Sciatic nerve (tissue), 2 donors: ENCODE results near the gene AKAP11. TPM values are rescaled to one million over a fixed set of nuclear protein-coding genes. Genes with fewer than 3 reads are reported as not detected.
A peak's percentile ranks its signal among the peaks of the same experiment; 100 is the strongest.

Source experiments
- ATAC-seq: fragments of 200-7000 bp; cut with Tn5 transposase; one replicate; pipeline ENCODE4 v1.9.1; 2020; ENCODE audit warnings: mild to moderate bottlenecking, moderate library complexity
- DNase-seq: peaks from one replicate; pipeline ENCODE4 v3.0.0-alpha.2; 2020; ENCODE audit warnings: low spot score
- intact Hi-C: fragments of 100-400 bp; cut with DNase I; formaldehyde crosslinking; loops from one replicate; pipeline ENCODE4 v1.14.2; 2022
- total RNA-seq: library from RNA; stranded (reverse); fragmentation: NEBNext Ultra II Directional; extraction: Animal tissue kit (Norgen Biotek cat#: 25700); gene quantifications from one replicate; pipeline ENCODE4 v1.2.1, GENCODE V29; 2021
- donor health status: DM: no; HTN: no; CAD: no.
- donor health status: DM: no; HTN: no; CAD: no.

Gene AKAP11
- total RNA-seq, 1 donor from 2014 or later, result 62.2 TPM

GRCh38 chr13:42327725-42328124, 55.8 kb downstream of the AKAP11 start:
- DNase-seq (no peak), ATAC-seq (no peak)
- intact Hi-C loops, result no loop called here

GRCh38 chr13:42328672-42329071, 56.7 kb downstream of the AKAP11 start:
- intact Hi-C loops, result no loop called here
- ATAC-seq (no peak), DNase-seq (no peak)

DNA sequence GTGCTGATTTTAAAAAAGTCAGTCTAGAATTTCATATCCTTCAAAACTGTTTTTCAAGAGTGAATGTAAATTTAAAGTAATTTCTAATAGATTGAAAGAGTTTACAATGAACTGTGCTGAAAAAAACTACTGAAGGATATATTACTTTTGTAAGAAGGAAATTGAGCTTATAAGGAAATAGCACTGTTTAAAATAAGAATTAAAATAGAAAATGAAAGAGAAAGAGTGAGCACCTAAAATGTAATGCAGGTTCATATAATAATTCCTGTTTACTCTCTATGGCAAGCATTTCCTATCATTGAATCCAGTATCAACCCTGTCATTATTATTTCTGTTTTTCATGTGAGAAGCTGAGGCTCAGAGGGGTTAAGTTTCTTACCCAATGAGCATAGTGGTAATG, 57.3 kb downstream of the AKAP11 start:
- ATAC-seq (no peak), DNase-seq (no peak)
- intact Hi-C loops, result no loop called here

DNA sequence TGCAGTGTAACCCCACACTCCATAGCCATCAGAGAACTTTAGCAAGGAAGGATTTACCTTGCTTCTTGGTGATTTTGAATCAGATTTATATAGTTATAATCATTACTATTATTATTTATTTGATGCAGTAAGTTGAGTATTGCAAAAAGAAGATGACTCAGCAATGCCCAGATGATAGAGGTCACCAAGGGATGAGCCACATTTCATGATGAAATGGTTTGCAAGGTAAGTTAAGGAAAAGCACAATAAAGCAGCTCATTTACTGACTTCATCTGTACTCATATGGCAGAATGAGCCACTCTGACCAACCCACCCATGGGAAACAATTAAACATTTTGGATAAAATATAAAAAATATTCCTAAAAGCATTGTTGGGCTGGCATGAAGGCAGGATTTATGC, 59.1 kb downstream of the AKAP11 start:
- DNase-seq (no peak), ATAC-seq (no peak)
- intact Hi-C loops, result no loop called here

- intact Hi-C loops, result no loop called here
Observed at GRCh38 chr13:42333613-42334328, 61.8 kb downstream of the AKAP11 start.

GRCh38 chr13:42334329-42334706, 62.4 kb downstream of the AKAP11 start:
- no peak for DNase-seq
- intact Hi-C loops, result no loop called here
- no peak for ATAC-seq

More at GRCh38 chr13:42333613-42334328, 61.8 kb downstream of the AKAP11 start:
- ATAC-seq (no peak), DNase-seq (no peak)

- no peak for ATAC-seq
- intact Hi-C loops, result no loop called here
- no peak for DNase-seq
Observed at GRCh38 chr13:42337808-42338600, 66.1 kb downstream of the AKAP11 start.

GRCh38 chr13:42345367-42345766, 73.4 kb downstream of the AKAP11 start:
- intact Hi-C loops, result no loop called here
- DNase-seq (no peak), ATAC-seq (no peak)

GRCh38 chr13:42348576-42348975, 76.6 kb downstream of the AKAP11 start:
- ATAC-seq, result no peak
- intact Hi-C loops, result no loop called here
- no peak for DNase-seq

- ATAC-seq, result no peak
- DNase-seq, result no peak
- intact Hi-C loops, result no loop called here
Observed at GRCh38 chr13:42350141-42350540, 78.2 kb downstream of the AKAP11 start.

DNA sequence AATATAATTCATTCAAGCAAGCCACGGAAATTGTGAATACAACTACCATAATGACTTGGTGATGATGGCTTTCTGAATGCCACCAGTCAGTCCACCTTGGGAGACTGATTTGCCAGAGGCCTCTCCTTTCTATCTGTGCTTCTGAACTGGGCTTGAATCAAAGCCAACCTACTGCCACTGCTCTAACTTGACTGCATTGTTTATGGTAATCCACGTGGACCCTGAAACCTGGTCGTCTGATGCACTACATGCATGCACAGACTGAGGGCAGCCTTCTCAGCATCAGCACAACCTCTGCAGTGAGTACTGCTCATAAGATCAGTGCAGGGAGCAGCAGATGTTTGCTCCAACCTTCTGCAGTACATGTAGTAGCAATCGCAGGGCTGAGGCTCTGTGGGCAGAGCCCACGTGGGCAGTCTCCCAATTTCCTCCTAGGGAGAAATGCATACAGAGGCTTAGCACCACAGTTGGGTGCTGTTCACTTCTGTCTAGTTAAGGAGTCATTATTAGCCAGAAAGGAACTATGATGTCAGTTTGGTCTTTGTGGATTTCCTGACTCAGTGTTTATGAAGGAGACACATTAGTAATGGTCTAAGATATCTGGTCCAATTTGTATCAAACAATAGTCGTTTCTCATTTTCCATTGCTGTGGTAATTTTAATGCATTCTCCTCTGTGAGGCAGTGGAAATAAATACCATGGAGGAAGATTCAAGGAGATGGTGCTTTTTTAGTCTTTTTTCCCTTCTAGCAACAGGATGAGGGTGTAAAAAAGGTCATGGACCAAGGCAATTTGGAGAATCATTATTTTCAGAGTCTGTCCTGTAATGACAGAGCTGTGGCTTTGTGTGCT, 82.5 kb downstream of the AKAP11 start:
- DNase-seq (no peak), ATAC-seq (peak; percentile 65)
- intact Hi-C loops, result no loop called here

GRCh38 chr13:42355092-42355485, 83.1 kb downstream of the AKAP11 start:
- DNase-seq (no peak), ATAC-seq (no peak)
- intact Hi-C loops, result no loop called here

GRCh38 chr13:42355491-42356183, 83.7 kb downstream of the AKAP11 start:
- DNase-seq (no peak), ATAC-seq (no peak)
- intact Hi-C loops, result no loop called here

DNA sequence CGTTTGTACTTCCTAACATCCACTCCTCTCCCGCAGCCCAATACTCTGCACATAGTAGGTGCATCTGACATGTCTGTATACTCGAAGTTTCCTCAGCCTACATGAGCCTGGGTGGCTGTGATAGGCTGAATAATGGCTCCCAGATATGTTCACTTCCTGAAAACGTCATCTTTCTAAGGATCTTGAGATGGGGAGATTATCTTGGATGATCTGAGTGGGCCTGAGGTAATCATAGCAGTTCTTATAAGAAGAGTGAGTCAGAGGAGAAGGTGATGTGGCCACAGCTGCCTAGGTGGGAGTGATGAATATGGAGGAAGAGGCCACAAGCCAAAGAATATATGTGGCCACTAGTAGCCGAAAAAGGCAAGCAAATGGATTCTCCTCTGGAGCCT, 84.2 kb downstream of the AKAP11 start:
- DNase-seq (no peak), ATAC-seq (no peak)
- intact Hi-C loops, result no loop called here

GRCh38 chr13:42360046-42360574, 88.2 kb downstream of the AKAP11 start:
- intact Hi-C loops, result no loop called here
- no peak for ATAC-seq

DNA sequence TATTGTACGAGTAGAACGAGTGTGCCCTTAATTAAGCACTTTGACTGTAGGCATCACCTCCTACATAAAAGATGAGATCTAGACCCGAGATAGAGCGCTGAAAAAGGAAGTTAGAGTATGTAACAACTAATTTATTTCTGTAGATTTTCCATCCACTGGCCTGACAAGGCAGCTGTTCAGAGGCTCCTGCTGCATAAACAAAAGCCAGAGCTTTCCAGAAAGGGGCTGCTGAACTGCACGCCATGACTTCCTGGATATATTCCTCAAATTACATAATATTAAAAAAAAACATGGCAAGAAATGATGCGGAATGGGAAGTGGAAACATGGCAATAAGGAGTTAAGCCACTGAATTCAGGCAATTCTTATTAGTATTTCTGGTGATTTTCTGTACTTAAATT, 89.7 kb downstream of the AKAP11 start:
- DNase-seq (no peak), ATAC-seq (no peak)
- intact Hi-C loops, result no loop called here

More at GRCh38 chr13:42360046-42360574, 88.2 kb downstream of the AKAP11 start:
- no peak for DNase-seq

DNA sequence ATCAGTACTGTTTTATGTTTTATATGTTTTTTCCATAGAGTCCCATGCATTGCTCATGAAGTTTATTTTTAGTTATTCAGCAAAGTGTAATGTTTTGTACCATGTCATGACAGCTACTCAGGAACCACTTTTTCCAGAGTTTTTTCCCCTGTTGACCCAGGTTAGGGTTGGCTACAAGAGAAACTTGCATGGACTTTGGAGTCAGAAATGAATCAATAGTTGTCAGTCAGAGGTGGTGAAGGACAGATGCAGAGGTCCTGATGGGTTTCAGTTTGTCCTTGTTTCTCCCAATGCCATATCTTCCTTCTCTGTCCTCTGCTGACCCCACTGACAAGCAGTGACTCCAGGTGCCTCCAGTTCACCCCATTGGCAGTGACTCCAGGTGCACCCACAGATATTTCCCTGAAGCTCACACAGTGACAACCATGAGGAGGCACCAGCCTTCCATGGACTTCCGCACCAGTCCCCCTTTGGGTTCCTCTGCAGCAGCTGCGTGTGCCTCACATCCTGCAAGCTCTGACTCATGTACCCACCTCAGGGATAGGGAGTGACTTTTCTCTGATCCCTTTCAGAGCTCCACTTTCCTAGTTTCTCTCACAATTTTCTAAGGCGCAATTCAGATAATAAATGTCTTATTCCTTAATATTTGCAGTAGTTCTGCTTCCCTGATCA, 92.1 kb downstream of the AKAP11 start:
- no peak for ATAC-seq
- intact Hi-C loops, result no loop called here
- no peak for DNase-seq

DNA sequence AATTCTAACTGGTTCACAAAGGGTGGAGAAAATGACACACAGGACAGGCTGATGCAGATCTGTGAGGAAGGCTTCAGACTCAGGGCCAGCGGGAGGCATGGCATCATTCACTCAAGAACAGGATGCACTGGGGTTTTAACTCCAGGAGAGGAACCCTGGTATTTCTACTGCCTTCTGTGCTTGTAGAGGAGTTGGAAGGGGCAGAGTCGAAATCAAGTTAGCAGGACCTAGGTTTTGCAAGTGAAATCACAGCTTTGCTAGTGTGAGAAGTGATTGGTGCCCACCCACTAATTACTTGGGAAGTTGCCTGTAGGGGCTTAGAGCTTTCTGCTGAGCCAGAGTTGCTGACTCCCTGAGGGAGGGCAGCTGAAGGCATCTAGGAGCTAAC, 92.7 kb downstream of the AKAP11 start:
- intact Hi-C loops, result no loop called here
- ATAC-seq, result no peak
- no peak for DNase-seq
